Activated T-helper 2 cell treated with anti-CD3 and anti-CD28 coated beads, Interferon-gamma antibody, Interleukin-2, Interleukin-4, amounts not matched to agents 10 μg/mL and 5 μg/mL and 100 μg/mL, durations not matched to agents 14 hours and 24 hours and 36 hours (primary cell): ENCODE results near the gene PIK3C2G. TPM values are rescaled to one million over a fixed set of nuclear protein-coding genes. Genes with fewer than 3 reads are reported as not detected.
"Not testable (repeated sequence)": the region's sequence is repeated elsewhere in the genome, so short reads cannot be mapped to it uniquely, and the experiment has no call there.

Experiments used
- DNase-seq: peaks from one replicate; pipeline ENCODE4 v3.0.0; 2021; ENCODE audit warnings: low spot score
- H3K27ac Mint-ChIP-seq: one replicate; pipeline ENCODE4 v1.8.0; 2021; ENCODE audit warnings: mixed read lengths
- H3K27me3 Mint-ChIP-seq: one replicate; pipeline ENCODE4 v1.8.0; 2021; ENCODE audit warnings: low read depth, mixed read lengths
- H3K36me3 Mint-ChIP-seq: one replicate; pipeline ENCODE4 v1.8.0; 2021; ENCODE audit warnings: low read depth, mixed read lengths
- H3K4me1 Mint-ChIP-seq: one replicate; pipeline ENCODE4 v1.8.0; 2021; ENCODE audit warnings: low read depth, mixed read lengths
- H3K4me3 Mint-ChIP-seq: one replicate; pipeline ENCODE4 v1.8.0; 2021; ENCODE audit warnings: low read depth, mild to moderate bottlenecking, moderate library complexity, mixed read lengths
- H3K9me3 Mint-ChIP-seq: one replicate; pipeline ENCODE4 v1.8.0; 2021; ENCODE audit warnings: mixed read lengths
- intact Hi-C: fragments of 100-400 bp; cut with micrococcal nuclease; formaldehyde crosslinking; loops from one replicate; pipeline ENCODE4 v1.15.1; 2023
- total RNA-seq: library from RNA; stranded (reverse); gene quantifications from 2 replicates; pipeline ENCODE4 v1.2.3, GENCODE V29; 2022

PIK3C2G gene, protein sequence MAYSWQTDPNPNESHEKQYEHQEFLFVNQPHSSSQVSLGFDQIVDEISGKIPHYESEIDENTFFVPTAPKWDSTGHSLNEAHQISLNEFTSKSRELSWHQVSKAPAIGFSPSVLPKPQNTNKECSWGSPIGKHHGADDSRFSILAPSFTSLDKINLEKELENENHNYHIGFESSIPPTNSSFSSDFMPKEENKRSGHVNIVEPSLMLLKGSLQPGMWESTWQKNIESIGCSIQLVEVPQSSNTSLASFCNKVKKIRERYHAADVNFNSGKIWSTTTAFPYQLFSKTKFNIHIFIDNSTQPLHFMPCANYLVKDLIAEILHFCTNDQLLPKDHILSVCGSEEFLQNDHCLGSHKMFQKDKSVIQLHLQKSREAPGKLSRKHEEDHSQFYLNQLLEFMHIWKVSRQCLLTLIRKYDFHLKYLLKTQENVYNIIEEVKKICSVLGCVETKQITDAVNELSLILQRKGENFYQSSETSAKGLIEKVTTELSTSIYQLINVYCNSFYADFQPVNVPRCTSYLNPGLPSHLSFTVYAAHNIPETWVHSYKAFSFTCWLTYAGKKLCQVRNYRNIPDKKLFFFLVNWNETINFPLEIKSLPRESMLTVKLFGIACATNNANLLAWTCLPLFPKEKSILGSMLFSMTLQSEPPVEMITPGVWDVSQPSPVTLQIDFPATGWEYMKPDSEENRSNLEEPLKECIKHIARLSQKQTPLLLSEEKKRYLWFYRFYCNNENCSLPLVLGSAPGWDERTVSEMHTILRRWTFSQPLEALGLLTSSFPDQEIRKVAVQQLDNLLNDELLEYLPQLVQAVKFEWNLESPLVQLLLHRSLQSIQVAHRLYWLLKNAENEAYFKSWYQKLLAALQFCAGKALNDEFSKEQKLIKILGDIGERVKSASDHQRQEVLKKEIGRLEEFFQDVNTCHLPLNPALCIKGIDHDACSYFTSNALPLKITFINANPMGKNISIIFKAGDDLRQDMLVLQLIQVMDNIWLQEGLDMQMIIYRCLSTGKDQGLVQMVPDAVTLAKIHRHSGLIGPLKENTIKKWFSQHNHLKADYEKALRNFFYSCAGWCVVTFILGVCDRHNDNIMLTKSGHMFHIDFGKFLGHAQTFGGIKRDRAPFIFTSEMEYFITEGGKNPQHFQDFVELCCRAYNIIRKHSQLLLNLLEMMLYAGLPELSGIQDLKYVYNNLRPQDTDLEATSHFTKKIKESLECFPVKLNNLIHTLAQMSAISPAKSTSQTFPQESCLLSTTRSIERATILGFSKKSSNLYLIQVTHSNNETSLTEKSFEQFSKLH (N-terminal part only)
- not detected in 2 replicates for total RNA-seq

DNA sequence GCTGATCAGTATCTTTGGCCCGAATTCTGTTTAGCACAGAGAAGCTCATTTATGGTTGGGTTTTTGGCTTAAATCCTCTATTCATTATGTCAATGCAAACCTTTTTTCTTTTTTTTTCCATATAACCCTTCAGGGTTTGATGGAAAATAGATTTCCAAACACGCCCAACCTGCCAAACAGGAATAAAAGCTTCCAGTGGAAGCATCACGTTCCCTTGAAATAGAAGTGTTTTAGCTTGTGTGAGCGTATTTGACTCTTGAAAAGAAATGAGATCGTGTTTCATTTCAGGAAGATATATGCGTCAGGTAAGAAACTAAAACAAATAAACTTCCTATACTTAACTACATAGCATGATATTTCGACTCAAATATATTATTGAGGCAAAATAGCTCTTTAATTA, at the start of gene PIK3C2G:
TSS of gene PIK3C2G (plus strand) at position 246 of the 400 bp plus-strand sequence. CDS start 20,564 bp downstream, outside the sequence.
- Mint-ChIP-seq H3K27ac (no peak within 1 kb of the TSS), H3K36me3 (no peaks in the 10 kb centered on the region), H3K9me3 (peaks cover 5% of the 10 kb centered on the region), H3K4me1 (no peaks in the 10 kb centered on the region), H3K4me3 (no peak within 1 kb of the TSS), H3K27me3 (no peaks in the 10 kb centered on the region)
- intact Hi-C loops: no loop called here
- no peak for DNase-seq

DNA sequence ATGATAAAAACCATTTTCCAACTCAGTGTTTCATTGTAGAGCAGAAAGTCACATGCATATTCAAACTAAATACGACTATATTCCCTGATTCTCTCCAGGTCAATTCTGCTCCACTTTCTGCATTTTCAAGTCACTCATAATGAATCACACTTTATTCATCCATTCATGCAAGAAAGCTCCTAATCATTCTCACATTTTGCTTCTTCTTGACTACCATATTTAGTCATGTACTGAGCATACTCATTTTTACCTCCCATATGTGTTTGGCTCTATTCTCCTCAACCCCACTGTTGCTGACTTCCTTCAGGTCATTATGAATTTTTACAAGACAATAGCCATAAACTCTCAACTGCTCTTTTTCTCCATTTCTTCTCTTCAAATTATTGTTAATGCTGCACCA, 43.4 kb upstream of the PIK3C2G start:
- intact Hi-C loops: no loop called here
- H3K4me1 Mint-ChIP-seq: no peaks in the 10 kb centered on the region
- H3K36me3 Mint-ChIP-seq: no peaks in the 10 kb centered on the region
- H3K4me3 Mint-ChIP-seq: no peak overlapping the region
- no peak for DNase-seq
- H3K27ac Mint-ChIP-seq: no peak overlapping the region
- H3K27me3 Mint-ChIP-seq: peaks cover 2% of the 10 kb centered on the region
- H3K9me3 Mint-ChIP-seq: no peaks in the 10 kb centered on the region

DNA sequence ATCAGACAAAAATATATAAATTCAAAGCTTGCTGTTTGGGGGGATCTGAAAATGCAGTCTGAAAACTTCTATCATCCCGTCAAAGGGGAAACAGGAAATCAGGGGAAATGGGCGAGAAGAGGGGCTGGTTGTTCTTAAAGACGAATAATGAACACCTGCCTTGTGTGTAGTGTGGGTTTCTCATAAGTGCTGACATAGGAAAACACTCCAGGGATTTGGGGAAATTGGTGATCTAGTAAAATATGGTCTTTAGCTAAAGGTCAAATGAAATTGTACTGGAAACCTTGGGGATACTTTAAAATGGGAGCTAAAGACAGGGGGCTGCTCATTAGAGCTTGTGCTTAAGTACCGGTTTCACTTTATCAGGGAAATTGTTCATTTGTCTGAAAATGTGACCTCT, 39.6 kb upstream of the PIK3C2G start:
- intact Hi-C loops: loop anchor here (10.0 kb wide), 1 partner anchor 57 kb away; no protein-coding TSS in a partner anchor
- no peak for DNase-seq
- Mint-ChIP-seq H3K4me1 (no peaks in the 10 kb centered on the region), H3K4me3 (no peak overlapping the region), H3K27me3 (no peaks in the 10 kb centered on the region), H3K36me3 (no peaks in the 10 kb centered on the region), H3K9me3 (no peaks in the 10 kb centered on the region), H3K27ac (no peak overlapping the region)

DNA sequence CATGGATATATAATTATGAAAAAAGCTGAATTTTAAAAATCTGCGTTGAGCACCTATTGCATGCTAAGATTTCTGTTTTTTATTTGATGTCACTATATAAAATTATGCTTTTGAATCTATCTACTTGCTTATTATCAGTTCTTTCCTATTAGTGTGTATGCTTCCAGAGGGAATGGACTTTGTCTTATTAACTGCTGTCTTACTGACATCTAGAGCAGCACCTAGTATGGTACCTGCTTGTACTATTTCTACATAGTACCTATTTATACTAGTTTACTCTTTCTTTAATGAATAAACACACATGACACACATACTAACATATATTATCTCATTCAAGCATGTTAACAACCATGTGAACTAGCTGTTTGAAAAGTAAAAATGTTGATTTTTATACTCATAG, 38.6 kb upstream of the PIK3C2G start:
- H3K9me3 Mint-ChIP-seq: no peaks in the 10 kb centered on the region
- H3K27me3 Mint-ChIP-seq: no peaks in the 10 kb centered on the region
- H3K27ac Mint-ChIP-seq: no peak overlapping the region
- no peak for DNase-seq
- H3K4me1 Mint-ChIP-seq: no peaks in the 10 kb centered on the region
- no peak overlapping the region for H3K4me3 Mint-ChIP-seq
- no peaks in the 10 kb centered on the region for H3K36me3 Mint-ChIP-seq
- intact Hi-C loops: loop anchor here (10.0 kb wide), 1 partner anchor 58 kb away; no protein-coding TSS in a partner anchor

DNA sequence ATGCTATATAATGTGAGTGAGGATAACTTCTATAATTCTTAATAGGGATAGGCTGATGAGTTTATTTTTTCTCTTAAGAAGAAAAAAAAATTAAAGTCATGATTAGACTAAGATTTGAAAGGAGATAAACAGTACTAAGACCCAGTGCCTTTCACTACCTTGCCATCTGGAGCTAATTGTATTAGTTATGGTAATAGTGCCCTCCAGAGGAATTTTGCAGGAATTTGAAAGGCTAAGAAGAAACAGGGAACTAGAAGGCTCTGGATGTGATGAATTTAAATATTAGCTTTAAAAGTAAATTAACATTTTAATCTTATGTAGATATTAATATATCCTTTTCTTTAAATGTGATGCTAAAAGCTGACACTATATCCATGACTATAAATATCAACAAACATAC, 36.6 kb upstream of the PIK3C2G start:
- intact Hi-C loops: loop anchor here (10.0 kb wide), 1 partner anchor 60 kb away; no protein-coding TSS in a partner anchor
- no peaks in the 10 kb centered on the region for H3K36me3 Mint-ChIP-seq
- H3K4me3 Mint-ChIP-seq: no peak overlapping the region
- no peak overlapping the region for H3K27ac Mint-ChIP-seq
- no peaks in the 10 kb centered on the region for H3K27me3 Mint-ChIP-seq
- H3K4me1 Mint-ChIP-seq: no peaks in the 10 kb centered on the region
- DNase-seq: no peak
- no peaks in the 10 kb centered on the region for H3K9me3 Mint-ChIP-seq

DNA sequence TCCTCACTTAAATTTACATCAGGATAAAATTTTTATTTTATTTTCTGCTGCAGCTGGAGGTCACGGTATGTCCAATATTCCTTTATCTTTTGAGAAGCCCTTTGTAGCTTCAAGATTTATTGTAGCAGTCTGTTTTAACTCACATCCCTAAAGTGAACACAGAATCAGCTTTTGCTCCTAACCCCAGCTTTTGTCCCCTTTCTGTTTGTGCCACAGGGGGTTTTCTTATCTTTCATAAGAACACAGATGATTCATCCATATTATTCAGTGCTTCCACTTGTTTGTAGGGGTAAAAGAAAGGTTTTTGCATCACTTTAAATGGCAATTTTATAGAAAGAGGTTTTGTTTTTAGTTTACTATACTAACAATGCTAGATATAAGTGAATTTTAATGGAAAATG, 21.8 kb upstream of the PIK3C2G start:
- Mint-ChIP-seq H3K4me1 (no peaks in the 10 kb centered on the region), H3K4me3 (no peak overlapping the region), H3K27me3 (no peaks in the 10 kb centered on the region), H3K9me3 (peaks cover 16% of the 10 kb centered on the region), H3K36me3 (no peaks in the 10 kb centered on the region), H3K27ac (no peak overlapping the region)
- no peak for DNase-seq
- intact Hi-C loops: no loop called here

DNA sequence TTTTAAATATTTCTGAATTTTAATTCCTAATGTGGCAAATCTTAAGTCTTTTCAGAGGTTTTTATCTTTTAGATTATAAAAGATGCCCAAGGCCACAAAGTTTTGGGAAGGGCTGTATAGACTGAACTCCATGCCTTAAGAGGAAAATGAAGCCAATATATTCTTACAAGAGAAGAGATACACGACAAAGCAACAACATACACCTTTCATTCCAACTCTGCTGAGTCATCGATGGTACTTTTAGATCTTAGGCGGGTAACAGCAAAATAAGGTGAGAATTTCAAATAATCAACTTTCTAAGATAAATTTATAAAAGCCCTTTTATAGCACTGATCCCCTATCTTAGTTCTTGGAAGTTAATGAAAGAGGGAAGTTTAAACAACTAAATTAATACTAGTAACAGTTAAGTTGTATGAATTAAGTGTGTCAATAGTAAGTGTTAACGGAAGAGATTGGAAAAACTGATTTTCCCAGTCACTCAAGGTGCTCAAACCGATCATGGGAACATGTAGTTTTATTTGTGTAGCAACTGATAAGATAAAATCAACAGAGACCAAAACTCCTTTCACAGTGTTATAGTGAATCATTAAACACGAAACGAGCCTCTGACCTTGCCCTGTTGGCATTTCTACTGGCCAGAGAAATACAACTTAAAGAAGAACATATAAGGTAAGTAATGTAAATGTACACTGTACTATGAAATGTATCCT, 18.8 kb upstream of the PIK3C2G start:
- intact Hi-C loops: no loop called here
- DNase-seq: no peak
- Mint-ChIP-seq H3K9me3 (peaks cover 6% of the 10 kb centered on the region), H3K36me3 (no peaks in the 10 kb centered on the region), H3K27me3 (no peaks in the 10 kb centered on the region), H3K4me3 (no peak overlapping the region), H3K27ac (no peak overlapping the region), H3K4me1 (no peaks in the 10 kb centered on the region)

DNA sequence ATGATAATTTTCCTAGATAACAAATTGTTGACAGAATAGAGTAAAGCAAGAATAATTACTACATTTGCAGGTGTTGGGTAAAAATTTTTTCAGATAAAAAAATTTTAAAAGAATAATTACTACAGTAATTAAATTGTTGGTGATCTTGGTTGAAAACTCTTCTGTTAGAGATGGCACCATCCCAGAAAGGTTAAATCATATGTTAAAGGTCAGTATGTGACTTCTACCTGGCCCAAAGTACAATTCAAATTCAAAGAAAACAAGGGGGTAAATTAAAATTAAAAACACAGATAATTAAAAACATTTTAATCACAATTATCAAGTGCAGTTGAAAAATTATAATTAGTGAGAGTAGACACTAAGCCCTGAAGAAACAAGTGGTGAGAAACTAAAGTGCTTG, 18.1 kb upstream of the PIK3C2G start:
- Mint-ChIP-seq H3K4me1 (no peaks in the 10 kb centered on the region), H3K27ac (no peak overlapping the region), H3K9me3 (peaks cover 4% of the 10 kb centered on the region), H3K27me3 (no peaks in the 10 kb centered on the region), H3K4me3 (no peak overlapping the region), H3K36me3 (no peaks in the 10 kb centered on the region)
- DNase-seq: no peak
- intact Hi-C loops: no loop called here

DNA sequence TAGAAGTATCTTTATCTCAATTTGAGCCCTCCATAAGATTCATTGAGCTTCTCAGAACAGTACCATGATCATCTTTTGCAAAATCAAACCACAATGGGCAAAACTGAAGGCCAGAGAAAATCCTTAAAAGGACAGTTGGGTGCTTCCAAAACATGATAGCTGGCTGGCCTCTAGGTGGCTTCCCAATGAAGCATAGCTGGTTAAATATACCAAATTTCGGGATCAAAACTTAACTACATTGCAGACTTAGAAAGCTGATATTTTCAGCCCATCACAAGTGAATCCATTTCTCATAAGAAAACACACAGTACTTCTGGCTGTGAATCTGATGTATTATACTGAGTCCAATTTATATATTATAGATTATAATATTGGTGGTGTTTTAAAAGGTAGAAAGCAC, 15.3 kb upstream of the PIK3C2G start:
- no peak overlapping the region for H3K4me3 Mint-ChIP-seq
- DNase-seq: no peak
- no peaks in the 10 kb centered on the region for H3K4me1 Mint-ChIP-seq
- H3K36me3 Mint-ChIP-seq: no peaks in the 10 kb centered on the region
- H3K27ac Mint-ChIP-seq: no peak overlapping the region
- intact Hi-C loops: no loop called here
- H3K9me3 Mint-ChIP-seq: no peaks in the 10 kb centered on the region
- no peaks in the 10 kb centered on the region for H3K27me3 Mint-ChIP-seq

DNA sequence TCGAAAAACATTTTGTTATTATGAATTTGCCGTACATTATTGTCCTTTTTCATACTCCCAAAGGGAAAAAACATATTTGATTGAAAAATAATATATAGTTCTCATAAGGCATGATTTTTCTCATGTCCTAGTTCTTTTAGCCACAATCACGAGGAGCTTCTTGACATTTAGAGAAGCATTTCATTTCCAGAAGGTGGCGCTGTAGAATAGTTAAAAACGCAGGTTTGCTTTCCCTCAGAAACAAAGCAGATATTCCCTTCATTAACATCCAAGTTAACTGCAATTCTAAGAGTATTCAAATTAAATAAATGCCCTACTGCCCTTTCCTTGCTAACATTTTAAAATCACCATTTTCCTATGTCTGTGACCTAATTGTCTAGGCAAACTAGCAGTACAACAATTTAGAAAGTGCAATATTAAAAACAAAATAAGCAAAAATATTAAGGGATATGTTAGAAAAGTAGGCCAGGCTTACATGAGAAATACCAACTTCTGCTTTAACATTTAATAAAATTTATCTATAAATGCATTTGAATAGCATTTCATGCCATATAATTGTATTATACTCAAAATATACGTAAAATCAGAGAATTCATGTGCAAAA, 10.9 kb upstream of the PIK3C2G start:
- H3K27ac Mint-ChIP-seq: no peak overlapping the region
- no peak overlapping the region for H3K4me3 Mint-ChIP-seq
- no peaks in the 10 kb centered on the region for H3K36me3 Mint-ChIP-seq
- H3K27me3 Mint-ChIP-seq: no peaks in the 10 kb centered on the region
- no peaks in the 10 kb centered on the region for H3K4me1 Mint-ChIP-seq
- no peak for DNase-seq
- no peaks in the 10 kb centered on the region for H3K9me3 Mint-ChIP-seq
- intact Hi-C loops: no loop called here

DNA sequence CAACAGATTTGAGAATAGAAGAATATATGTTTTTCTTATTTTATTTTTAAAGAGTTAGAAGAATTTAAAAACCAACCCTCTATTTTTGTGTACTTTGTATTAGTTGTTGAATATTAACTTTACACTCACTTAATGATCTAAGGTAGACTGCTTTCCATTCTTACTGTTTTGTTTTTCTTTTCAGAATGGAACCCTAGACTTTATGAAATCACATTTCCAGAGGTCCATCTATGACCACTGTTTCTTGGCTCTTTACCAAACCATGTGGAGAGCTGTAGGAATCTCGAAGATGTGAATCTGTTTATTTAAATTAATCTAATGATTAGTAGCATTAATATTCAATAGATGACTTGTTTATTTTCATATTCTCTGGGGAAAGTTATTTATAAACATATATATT, 7.2 kb upstream of the PIK3C2G start:
- peaks cover 5% of the 10 kb centered on the region for H3K9me3 Mint-ChIP-seq
- no peaks in the 10 kb centered on the region for H3K4me1 Mint-ChIP-seq
- DNase-seq: no peak
- H3K27me3 Mint-ChIP-seq: no peaks in the 10 kb centered on the region
- no peak overlapping the region for H3K27ac Mint-ChIP-seq
- intact Hi-C loops: no loop called here
- H3K4me3 Mint-ChIP-seq: no peak overlapping the region
- no peaks in the 10 kb centered on the region for H3K36me3 Mint-ChIP-seq

DNA sequence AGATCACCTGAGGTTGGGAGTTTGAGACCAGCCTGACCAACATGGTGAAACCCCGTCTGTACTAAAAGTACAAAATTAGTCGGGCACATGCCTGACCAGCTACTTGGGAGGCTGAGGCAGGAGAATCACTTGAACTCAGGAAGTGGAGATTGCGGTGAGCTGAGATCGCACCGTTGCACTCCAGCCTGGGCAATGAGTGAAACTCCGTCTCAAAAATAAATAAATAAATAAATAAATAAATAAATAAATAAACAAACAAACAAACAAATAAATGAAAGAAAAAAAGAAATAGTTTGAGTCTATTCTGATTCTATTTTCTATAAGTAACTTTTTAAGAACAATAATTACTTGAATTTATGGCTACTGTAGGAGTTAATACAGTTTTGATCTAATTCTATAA, 6.3 kb upstream of the PIK3C2G start:
- H3K36me3 Mint-ChIP-seq, DNase-seq, H3K9me3 Mint-ChIP-seq, H3K27ac Mint-ChIP-seq, H3K4me3 Mint-ChIP-seq, intact Hi-C loops, H3K4me1 Mint-ChIP-seq, H3K27me3 Mint-ChIP-seq: not testable (repeated sequence)
